ENCODE measurements around the gene PKP1.

DNA sequence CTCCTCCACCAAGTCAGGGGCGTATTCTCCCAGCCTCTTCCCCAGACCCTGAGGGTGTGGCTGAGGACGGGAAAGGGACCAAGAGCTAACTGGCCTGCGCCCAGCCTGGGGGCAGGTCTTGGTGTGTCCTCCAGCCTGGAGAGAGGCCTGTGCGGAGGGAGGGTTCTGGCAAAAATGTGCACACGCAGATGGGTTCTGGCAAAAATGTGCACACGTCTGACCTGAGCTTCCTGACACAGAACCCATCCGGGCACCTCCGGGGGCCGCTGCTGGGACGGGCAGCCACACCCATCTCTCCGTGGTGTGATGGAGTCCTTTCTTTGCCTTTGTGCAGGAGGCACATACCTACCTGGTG is 23.1 kb upstream of the PKP1 start:
- no peak for TF ChIP-seq EZH2 (IDR thresholded peaks at IDR 0.05)
- no peak for TF ChIP-seq POLR2AphosphoS5 (IDR thresholded peaks at IDR 0.05; ENCODE audit: borderline replicate concordance, low read depth, low read length)

Measured in SK-N-MC (cell line).